ENCODE results near the gene ZNF575.

The ZNF575 gene

DNA sequence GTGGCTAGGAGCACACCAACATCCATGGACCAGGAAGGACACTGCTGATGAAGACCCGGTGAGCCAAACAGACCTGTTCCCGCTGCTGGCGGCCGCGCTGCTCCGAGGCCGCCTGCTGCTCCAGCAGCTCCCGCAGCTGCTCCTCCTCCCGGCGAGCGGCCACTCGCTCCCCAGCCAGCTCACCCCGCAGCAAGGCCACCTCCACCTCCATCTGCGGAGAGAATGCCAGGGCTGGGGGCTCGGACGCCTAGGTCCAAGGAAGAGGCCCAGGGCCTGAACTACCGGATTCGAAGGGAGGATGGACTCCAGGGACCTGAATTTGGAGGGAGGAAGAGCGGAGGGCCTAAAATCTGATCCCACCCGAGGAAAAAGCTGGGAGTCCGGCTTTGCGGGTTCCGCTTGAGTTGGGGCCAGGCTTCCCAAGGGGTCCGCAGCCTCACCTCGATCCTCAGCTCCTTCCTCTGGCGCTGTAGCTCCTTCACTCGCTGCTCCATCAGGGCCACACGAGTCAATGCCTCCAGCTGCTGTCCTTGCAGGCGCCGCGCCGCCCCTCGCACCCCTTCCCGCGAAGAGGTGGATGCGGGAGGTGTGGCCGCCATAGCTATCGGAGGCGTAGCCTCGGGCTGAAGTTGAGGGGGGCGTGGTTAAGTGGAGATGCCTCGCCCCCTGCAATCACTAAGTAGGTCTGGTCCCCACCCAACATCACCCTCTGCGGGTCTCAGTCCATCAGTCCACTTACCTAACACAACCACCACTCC lies 31.1 kb upstream of the ZNF575 start:
- ChIA-PET POLR2A (interaction anchor here (0.7 kb wide), 1 partner anchor 22 kb away, joined by 4 read pairs; no protein-coding TSS in a partner anchor), CTCF (interaction anchor here (0.6 to 1.8 kb wide), 3 partner anchors 18 to 57 kb away, joined by 3 to 10 read pairs (median 4); partner anchors contain the start of gene LYPD3)
- TF ChIP-seq, protein P1, sequence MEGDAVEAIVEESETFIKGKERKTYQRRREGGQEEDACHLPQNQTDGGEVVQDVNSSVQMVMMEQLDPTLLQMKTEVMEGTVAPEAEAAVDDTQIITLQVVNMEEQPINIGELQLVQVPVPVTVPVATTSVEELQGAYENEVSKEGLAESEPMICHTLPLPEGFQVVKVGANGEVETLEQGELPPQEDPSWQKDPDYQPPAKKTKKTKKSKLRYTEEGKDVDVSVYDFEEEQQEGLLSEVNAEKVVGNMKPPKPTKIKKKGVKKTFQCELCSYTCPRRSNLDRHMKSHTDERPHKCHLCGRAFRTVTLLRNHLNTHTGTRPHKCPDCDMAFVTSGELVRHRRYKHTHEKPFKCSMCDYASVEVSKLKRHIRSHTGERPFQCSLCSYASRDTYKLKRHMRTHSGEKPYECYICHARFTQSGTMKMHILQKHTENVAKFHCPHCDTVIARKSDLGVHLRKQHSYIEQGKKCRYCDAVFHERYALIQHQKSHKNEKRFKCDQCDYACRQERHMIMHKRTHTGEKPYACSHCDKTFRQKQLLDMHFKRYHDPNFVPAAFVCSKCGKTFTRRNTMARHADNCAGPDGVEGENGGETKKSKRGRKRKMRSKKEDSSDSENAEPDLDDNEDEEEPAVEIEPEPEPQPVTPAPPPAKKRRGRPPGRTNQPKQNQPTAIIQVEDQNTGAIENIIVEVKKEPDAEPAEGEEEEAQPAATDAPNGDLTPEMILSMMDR (IDR thresholded peaks at IDR 0.05; ENCODE audit: control extremely low read depth, extremely low read depth, low read depth, missing control alignments), result no peak
- DNase-seq (ENCODE audit: extremely low spot score), result no peak

DNA sequence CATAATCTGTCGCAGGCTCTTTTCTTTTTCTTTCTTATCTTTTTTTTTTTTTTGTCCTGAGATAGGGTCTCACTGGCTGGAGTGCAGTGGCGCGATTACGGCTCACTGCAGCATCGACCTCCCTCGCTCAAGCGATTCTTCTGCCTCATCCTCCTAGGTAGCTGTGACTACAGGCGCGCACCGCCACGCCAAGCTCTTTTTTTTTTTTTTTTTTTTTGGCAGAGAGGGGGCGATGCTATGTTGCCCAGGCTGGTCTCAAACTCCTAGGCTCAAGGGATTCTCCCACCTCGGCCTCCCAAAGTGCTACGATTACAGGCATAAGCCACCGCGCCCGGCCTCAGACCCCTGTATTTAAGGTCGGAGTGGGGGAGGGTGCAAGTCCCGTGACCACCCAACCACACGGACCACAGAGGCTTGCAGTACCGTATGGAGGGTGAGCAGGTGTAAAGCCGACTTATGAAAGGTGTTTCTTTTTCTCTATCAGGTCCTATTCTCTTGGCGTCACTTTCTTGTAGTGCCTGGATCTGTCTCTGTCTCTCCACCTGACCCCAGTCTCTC lies 30.5 kb upstream of the ZNF575 start:
- POLR2A ChIA-PET, result interaction anchor here (0.7 kb wide), 1 partner anchor 22 kb away, joined by 4 read pairs; no protein-coding TSS in a partner anchor
- TF ChIP-seq, protein P1 (IDR thresholded peaks at IDR 0.05; ENCODE audit: control extremely low read depth, extremely low read depth, low read depth, missing control alignments), result no peak
- DNase-seq (ENCODE audit: extremely low spot score), result no peak
- CTCF ChIA-PET, result interaction anchor here (0.9 to 1.8 kb wide), 2 partner anchors 17 to 58 kb away, joined by 4 to 10 read pairs; no protein-coding TSS in a partner anchor

DNA sequence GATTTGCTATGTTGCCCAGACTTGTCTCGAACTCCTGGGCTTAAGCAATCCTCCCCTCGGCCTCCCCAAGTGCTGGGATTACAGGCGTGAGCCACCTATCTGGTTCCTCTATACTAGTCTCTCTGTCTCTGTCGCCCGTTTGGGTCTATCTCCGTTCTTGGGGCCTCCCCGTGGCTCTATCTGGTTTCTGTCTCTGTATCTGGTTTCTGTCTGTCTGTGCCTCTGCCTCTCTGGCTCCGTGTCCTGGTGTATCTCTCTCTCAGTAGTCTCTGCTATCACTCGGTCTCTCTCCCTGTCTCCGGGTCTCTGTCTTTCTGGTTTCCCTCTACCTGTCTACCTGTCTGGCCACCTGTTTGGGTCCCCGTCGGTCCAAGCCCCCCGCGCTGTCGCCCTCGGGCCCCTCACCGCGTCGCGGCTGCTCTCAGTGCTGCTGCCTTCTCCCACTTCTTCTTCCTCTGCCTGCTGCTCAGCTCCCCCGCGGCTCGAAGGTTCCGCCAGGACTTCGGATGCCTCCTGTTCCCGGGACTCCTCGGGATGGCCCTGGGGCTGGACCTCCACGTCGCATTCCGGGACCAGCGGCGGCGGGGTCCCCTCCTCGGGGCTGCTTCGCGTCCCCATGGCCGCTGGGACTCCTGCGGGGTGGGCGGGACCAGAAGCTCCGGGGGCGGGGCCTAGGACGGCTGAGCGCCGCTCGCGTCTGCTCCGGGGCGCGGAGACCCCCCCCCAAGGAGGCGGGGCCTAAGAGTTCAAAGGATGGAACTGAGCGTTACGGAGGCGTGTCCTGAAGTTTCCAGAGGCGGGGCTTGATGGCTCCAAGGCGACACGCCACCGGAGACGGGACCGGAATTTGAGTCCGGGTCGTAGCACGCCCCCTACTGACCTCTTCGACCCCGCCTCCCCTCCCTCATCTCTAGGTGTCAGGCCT lies 29.2 kb upstream of the ZNF575 start:
- DNase-seq (ENCODE audit: extremely low spot score), result peak; percentile 99
- ChIA-PET CTCF (interaction anchor here (1.0 to 3.8 kb wide), 14 partner anchors 8 to 96 kb away, joined by 3 to 22 read pairs (median 5); partner anchors contain the start of gene ETHE1), POLR2A (interaction anchor here (0.7 to 1.0 kb wide), 2 partner anchors 29 to 40 kb away, joined by 3 read pairs; partner anchors contain the start of gene ZNF575)
- TF ChIP-seq, protein P1 (IDR thresholded peaks at IDR 0.05; ENCODE audit: control extremely low read depth, extremely low read depth, low read depth, missing control alignments), result peak; percentile 46

DNA sequence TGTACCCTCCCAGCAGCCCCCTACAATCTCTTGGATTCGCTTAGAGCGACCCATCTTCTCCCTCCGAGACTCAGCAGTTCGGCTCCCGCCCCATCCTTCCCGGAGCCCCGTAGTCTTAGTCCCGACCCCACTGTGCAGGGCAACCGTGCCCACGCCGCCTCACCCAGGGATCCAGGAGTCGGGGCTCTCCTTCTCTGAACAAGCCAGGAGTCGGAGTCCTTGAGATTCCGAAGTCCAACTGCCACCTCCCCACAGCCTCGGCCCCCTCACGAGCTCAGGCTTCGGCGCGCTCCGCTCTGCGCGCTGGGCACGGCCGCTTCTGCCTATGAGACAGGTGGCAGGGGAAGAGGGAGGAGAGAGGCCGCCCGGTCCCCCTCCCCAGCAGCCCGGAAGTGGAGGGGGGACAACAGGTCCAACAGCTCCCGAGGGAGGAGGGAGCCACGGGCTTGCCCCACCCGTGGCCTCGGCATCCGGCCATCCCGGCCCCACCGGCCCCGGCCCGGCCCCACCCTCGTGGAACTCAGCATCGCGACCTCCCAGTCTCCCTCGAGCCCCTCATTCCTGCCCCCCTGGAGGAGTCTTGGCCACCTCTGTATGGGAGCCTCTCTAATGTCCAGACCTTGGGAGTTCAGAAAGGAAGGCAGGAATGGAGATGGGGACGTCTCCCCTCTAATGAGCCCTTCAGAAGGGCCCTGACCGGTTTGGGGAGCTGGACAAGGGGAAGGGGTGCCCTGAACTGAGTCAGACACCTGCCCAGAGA lies 28.4 kb upstream of the ZNF575 start, which contains the start of gene PHLDB3:
TSS of gene PHLDB3 (minus strand) at position 321 of the 760 bp plus-strand sequence. CDS start 628 bp downstream, outside the sequence.
- TF ChIP-seq, protein P1 (IDR thresholded peaks at IDR 0.05; ENCODE audit: control extremely low read depth, extremely low read depth, low read depth, missing control alignments), result no peak
- DNase-seq (ENCODE audit: extremely low spot score), result no peak
- POLR2A ChIA-PET, result interaction anchor here (0.7 to 1.0 kb wide), 2 partner anchors 28 to 41 kb away, joined by 3 read pairs; partner anchors contain the start of gene ZNF575
- CTCF ChIA-PET, result interaction anchor here (1.0 to 3.8 kb wide), 16 partner anchors 9 to 95 kb away, joined by 3 to 22 read pairs (median 5); partner anchors contain the start of gene ETHE1

DNA sequence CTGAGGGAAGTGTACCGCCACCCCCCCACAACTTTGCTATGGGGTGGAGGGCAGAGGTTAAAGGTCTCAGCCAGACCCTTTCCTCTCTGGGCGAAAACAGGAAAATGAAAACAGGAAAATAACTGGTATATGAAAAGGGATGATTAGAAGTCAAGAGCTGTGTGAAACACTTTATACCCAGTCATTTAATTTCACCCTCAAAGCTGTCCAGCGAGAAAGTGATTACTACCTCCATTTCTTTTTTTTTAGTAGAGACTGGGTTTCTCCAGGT lies 27.9 kb upstream of the ZNF575 start:
- TF ChIP-seq, protein P1 (IDR thresholded peaks at IDR 0.05; ENCODE audit: control extremely low read depth, extremely low read depth, low read depth, missing control alignments), result no peak
- CTCF ChIA-PET, result interaction anchor here (1.0 to 3.8 kb wide), 9 partner anchors 11 to 89 kb away, joined by 3 to 22 read pairs (median 6); partner anchors contain the start of gene ETHE1
- POLR2A ChIA-PET, result no interaction called here
- no peak for DNase-seq (ENCODE audit: extremely low spot score)

Data from GM10248 (cell line).